Posterior vena cava (tissue), 2 donors: Measurements from ENCODE around the gene GNG7. TPM values are rescaled to one million over a fixed set of nuclear protein-coding genes. Genes with fewer than 3 reads are reported as not detected.
"Not testable (repeated sequence)": the region's sequence is repeated elsewhere in the genome, so short reads cannot be mapped to it uniquely, and the experiment has no call there.

ENCODE experiments used
- DNase-seq: peaks from one replicate; pipeline ENCODE4 v3.0.0-alpha.2; 2020; ENCODE audit warnings: low spot score
- intact Hi-C, 2 donors: fragments of 100-400 bp; cut with DNase I; formaldehyde crosslinking; loops; one replicate each; pipeline versions ENCODE4 v1.14.1 to v1.14.2; 2022 to 2023
- total RNA-seq, 2 donors: library from RNA; stranded (reverse); fragmentation: NEBNext Ultra II Directional; extraction: Animal tissue kit (Norgen Biotek cat#: 25700); gene quantifications; one replicate each; pipeline ENCODE4 v1.2.1, GENCODE V29; 2021
- donor health status: DM: yes; HTN: yes; CAD: no.
- donor health status: DM: yes; HTN: yes; CAD: no.

The GNG7 gene
- total RNA-seq, 2 donors from 2014 or later = 3.2 to 6.1 TPM

GRCh38 chr19:2634228-2634951, 68.1 kb downstream of the GNG7 start:
- DNase-seq = peak; percentile 90
- intact Hi-C loops = no loop called here

- intact Hi-C loops = no loop called here
- no peak for DNase-seq
Observed at GRCh38 chr19:2633693-2634075, 68.8 kb downstream of the GNG7 start.

GRCh38 chr19:2631213-2631821, 71.2 kb downstream of the GNG7 start:
- intact Hi-C loops = no loop called here
- DNase-seq = no peak

DNA sequence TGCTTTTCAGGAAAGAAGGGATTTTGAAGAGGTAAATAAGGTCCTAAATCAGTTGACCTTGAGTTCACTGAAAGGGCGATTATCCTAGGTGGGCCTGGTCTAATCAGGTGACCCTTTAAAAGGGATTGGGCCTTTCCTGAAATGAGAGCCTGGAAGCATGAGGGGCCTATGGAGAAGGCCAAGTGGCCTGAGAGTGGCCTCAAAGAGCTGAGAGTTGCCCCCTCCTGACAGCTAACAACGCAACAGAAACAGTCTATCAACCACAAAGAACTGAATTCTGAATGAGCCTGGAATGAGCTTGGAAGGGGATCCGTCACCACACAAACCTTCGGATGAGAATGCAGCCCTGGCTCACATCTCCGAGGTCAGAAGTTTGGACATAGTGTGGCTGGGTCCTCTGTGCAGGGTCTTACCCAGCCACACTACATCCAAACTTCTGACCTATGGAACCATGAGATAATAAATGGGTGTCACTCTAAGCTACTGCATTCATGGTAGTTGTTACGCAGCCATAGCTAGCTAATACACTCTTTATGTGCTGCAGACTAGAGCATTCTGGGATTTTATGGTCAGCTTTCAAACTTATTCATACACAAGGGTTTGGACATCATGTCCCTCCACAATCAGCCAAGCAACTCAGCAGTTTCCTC, 72.0 kb downstream of the GNG7 start:
- DNase-seq = no peak

DNA sequence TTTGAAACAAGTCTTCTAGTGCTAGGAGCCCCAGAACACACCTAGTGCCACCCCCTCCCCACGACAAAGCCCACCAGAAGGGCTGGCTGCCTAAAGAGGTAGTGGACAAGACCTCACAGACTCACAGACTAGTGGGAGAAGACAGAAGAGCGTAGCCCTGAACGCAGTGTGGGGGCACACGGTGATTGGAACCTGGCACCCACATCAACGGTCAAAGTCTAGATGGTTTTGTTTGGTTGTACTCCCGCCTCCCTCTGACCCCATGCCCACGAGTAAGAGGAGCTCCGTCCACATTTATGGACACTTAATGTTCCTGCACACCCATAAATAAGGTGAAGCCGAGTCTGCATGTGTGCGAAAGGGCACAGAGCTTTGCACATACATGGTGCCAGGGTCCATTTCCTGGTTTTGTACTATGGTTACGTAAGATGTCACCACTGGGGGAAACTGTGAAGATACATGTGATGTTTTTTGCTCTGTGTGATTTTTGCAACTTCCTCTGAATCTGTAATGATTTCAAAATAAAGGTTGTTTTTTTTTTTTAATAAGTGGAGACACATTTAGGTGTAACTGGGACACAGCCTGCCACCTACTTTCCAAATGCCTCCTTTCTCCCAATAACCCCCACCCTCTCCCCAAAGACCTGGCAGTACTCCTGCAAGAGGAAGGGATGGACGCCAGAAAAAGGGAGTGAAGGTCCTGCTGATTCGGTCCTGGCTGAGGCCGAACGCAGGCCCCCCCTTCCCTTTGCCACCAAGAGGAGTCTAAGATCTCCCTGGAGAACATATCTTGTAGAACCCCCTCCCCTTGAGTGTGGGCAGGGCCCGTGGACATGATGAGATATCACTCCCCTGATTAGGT, 72.8 kb downstream of the GNG7 start:
- intact Hi-C loops = no loop called here
- no peak for DNase-seq

More for the DNA sequence above, 72.0 kb downstream of the GNG7 start:
- intact Hi-C loops = no loop called here

DNA sequence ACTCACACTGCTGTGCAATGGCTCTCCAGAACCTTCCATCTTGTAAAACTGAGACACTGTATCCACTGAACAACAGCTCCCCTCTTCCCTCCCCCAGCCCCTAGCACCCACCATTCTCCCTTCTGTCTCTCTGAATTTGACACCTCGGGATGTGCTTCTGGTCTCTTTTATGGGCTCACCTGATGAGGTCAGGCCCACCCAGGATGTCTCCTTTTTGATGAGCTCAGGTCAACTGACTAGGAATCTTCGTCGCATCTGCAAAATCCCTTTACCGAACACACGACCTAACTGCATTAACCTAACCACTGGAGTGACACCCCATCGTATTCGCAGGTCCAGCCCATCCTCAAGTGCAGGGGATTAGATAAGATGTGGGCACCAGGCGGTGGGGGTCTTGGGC, 73.9 kb downstream of the GNG7 start:
- intact Hi-C loops = no loop called here
- DNase-seq = no peak

- intact Hi-C loops = no loop called here
- no peak for DNase-seq
Observed at GRCh38 chr19:2627855-2628254, 74.6 kb downstream of the GNG7 start.

DNA sequence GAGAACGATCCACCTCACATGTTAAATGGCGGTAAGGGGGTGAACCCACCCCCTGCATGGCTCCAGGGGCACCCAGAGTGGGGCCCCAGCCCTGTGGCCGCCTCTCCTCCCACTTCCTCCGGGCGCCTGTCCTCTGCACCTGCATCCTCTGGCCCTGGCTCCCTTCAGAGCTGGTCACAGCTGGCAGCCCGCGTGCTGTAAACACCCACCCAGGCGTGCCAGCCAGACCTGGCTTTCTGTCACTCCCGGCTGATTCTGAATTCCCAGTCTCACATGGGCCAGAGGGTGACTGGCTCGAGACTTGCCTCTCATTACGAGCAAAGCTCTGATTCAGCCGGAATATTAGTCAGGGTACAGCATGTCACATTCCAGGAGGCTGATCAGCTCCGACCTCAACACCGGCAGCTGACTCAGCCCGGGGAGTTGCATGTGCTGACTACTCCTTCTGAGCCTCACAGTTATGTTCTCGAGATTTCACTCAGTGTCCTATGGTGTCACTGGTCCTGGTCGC, 75.1 kb downstream of the GNG7 start:
- DNase-seq = peak; percentile 95
- intact Hi-C loops = no loop called here

GRCh38 chr19:2625434-2625833, 77.1 kb downstream of the GNG7 start:
- no peak for DNase-seq
- intact Hi-C loops = no loop called here

DNA sequence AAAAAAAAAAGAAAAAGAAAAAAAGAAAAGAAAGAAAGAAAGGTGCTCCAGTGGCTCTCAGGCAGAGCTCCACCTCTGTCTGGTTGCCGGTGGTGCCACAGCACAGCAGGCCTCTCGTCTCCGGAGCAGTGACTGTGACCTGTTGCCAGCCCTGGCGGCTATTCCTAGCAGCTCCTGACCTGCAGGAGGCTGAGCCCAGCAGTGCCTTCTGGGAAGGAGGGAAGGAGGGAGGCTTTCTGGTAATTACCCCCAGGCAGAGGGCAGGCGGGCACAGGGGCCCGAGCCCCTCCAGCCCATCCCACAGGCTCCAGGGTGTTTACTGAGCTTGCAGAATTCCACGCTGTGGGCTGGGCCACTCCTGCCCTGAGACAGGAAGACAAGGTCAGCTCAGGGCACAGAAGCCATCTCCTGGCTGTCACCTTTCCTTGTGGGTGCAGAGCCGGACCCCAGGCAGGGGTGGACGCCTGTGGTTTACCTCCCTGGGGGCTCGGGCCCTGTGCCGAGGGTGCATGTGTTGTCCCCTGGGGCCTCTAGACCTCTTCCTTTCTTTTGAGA, 77.9 kb downstream of the GNG7 start:
- intact Hi-C loops = no loop called here

DNA sequence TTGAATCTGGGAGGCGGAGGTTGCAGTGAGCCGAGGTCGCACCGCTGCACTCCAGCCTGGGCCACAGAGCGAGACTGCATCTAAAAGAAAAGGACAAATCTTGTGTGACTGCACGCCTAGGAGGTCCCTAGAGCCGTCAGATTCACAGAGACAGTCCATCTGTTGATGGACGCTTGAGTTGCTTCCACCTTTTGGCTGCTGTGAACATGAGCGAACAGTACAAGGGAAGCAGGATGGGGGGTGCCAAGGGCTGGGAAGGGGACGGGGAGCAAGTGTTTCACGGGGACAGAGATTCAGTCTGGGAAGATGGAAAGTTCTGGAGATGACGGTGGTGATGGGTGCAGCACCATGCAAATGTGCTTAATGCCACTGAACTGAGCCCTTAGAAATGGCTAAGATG, 78.7 kb downstream of the GNG7 start:
- DNase-seq = no peak
- intact Hi-C loops = no loop called here

More for the DNA sequence above, 77.9 kb downstream of the GNG7 start:
- no peak for DNase-seq

DNA sequence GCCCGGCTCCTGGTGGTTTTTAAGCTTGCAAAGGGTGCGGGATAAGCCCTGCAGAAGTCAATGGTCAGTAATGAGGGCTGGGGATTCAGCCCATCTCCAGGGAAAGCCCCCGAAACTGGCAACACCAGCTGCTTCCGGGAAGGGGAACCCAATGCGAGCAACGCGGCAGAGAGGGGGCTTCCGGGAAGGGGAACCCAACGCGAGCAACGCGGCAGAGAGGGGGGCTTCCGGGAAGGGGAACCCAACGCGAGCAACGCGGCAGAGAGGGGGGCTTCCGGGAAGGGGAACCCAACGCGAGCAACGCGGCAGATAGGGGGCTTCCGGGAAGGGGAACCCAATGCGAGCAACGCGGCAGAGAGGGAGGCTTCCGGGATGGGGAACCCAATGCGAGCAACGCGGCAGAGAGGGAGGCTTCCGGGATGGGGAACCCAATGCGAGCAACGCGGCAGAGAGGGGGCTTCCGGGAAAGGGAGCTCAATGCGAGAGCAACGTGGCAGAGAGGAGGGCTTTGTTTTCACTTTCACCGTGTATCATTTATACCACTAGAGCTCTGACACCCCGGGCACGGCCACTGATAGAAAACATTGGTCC, 80.0 kb downstream of the GNG7 start:
- intact Hi-C loops = not testable (repeated sequence)

GRCh38 chr19:2619076-2619475, 83.4 kb downstream of the GNG7 start:
- intact Hi-C loops = no loop called here
- DNase-seq = no peak

More for the DNA sequence above, 80.0 kb downstream of the GNG7 start:
- DNase-seq = not testable (repeated sequence)

- DNase-seq = peak; percentile 91
- intact Hi-C loops = no loop called here
Observed at GRCh38 chr19:2618611-2619010, 83.9 kb downstream of the GNG7 start.

DNA sequence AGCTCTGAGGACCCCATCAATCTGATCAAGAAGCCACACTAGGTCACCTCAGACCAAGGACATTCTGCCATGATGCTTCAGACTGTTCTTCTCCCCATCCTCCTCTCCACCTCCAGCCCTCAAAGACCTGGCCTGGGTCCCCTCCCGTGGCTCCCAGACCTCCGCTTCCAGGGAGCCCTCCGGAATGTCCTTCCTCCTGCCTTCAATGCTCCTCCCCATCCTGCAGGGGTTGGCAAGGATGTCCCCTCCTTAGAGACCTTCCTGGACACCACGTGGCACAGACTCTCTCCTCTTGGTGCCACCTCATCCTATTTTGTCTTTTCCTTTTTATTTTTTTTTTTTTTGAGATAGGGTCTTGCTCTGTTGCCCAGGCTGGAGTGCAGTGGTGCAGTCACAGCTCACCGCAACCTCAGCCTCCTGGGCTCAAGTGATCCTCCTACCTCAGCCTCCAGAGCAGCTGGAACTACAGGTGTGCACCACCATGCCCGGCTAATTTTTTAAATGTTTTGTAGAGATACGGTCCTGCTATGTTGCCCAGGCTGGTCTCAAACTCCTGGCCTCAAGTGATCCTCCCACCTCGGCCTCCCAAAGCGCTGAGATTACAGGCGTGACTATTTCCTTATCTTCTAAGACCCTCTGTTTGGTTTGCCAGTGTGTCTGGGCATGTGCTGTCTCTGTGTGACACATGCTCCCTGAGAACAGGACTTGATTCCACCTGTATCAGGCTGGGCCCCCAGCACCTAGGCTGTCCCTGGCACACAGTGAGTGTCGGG, 84.9 kb downstream of the GNG7 start:
- intact Hi-C loops = no loop called here
- DNase-seq = no peak

GRCh38 chr19:2616741-2617392, 85.6 kb downstream of the GNG7 start:
- no peak for DNase-seq
- intact Hi-C loops = no loop called here

- peak; percentile 52 for DNase-seq
Observed at GRCh38 chr19:2615782-2616181, 86.7 kb downstream of the GNG7 start.

More at GRCh38 chr19:2615782-2616181, 86.7 kb downstream of the GNG7 start:
- intact Hi-C loops = no loop called here
